Left renal cortex interstitium (tissue), 4 donors: Measurements from ENCODE around the gene ZSWIM4. TPM values are rescaled to one million over a fixed set of nuclear protein-coding genes. Genes with fewer than 3 reads are reported as not detected.
"Not testable (repeated sequence)": the region's sequence is repeated elsewhere in the genome, so short reads cannot be mapped to it uniquely, and the experiment has no call there.

Experiments used
- DNase-seq, 4 donors: peaks; one replicate each; pipeline ENCODE4 v3.0.0-alpha.2; 2013; ENCODE audit warnings: low read depth in 4 of 4, low spot score in 2 of 4, missing footprints in 1 of 4
- polyA plus RNA-seq, 4 donors: library from polyadenylated mRNA; unstranded; fragments of 120-200 nt; gene quantifications; one replicate each; pipeline ENCODE4 v1.2.1, GENCODE V29; 2013; ENCODE audit not compliant: insufficient read length in 4 of 4

The ZSWIM4 gene
- polyA plus RNA-seq, 4 donors, result 5.1 to 13.6 (median 9.8) TPM

GRCh38 chr19:13847407-13848339 is 52.4 kb downstream of the ZSWIM4 start:
- DNase-seq, result peak in 2 of 4 donors; percentile 85 to 86

DNA sequence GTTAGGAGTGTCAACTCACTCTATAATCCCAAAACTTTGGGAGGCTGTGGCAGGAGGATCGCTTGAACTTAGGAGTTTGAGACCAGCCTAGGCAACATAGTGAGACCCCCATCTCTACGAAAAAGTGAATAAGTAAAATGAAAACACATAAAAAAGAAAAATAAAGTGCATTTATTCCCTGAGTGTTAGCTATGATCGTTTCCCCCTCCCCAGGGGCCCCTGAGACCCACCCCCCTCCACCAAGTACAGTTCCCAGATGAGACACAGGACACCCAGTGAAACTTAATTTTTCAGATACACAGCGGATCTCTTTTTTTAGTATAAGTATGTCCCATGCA is 53.1 kb downstream of the ZSWIM4 start:
- no peak for DNase-seq

GRCh38 chr19:13848798-13849676 is 53.8 kb downstream of the ZSWIM4 start:
- no peak for DNase-seq

DNA sequence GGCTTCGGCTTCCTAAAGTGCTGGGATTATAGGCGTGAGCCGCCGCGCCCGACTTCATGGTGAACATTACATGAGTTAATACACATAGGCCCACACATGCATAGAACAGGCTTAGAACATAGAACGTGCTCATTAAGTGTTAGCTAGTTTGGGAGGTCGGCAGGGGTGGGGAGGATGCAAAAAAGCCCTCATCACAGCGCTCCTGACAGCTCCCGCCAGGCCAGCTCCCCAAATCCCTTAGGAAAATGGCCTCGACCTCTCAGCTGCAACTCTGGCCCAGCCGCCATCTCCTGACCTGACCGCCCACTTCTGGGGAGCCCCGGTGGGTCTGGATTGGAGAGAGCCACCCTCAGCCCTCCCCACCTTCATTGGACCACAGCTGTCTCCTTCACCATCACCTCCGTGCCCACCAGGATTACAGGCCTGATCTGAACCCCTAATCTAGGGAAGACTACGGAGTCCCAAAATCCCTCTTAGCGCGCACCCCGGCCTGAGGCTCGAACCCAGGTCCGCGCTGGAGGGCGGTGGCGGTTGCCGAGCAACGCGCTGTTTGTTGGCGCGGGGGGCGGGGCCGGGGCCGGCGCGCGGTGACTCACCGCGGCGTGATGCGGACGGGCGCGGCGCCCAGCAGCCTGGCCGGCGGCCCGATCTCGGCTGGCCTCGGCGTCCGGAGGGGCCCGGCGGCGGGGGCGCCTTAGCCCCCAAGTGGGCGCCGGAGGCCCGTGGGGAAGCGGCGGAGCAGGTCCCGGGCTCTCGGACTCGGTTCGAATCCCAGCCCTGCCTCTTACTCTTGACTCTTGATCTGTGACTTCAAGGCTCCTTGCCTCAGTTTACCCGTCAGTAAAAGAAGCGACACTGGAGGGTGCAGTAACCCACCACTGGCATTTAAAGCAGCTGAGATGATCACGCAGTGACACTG is 55.0 kb downstream of the ZSWIM4 start:
- no peak for DNase-seq

DNA sequence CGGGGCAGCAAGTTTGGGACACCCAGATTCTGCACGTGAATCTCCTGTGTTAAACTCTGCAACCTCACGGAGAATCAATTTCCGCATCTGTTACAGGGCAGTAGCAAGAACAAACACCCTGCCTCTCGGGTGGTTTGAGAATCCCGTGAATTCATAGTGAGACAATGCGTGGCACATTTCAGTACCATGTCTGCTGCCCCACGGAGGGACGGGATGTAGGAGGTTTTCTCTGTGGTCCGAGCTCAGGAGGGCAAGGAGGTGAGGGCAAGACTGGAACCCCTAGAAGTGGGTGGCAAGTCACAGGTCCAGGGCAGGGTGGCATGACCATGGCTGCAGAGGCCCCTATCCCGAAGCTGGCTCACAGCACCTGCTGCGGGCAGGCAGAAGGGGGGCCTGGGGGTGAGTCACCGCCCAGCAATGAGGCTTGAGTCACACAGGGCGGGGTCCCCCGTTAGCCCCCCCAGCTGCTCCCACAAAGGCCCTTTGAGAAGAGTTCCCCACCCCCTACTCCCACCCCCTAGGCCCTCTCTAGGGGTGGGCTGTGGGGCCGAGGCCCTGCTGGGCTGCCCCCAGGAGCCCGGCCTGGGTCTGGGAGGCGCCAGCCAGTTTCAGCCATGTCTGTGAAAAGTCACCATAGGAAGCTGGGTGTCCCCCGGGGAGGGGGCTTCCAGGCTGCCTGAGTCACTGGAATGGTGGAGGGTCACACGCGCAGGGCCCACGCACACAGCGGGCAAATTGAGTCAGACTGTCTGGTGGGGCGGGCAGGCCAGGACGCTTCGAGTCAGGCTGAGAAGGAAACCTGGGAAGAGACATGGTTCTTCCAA is 55.9 kb downstream of the ZSWIM4 start:
- DNase-seq, result no peak

GRCh38 chr19:13851734-13852114 is 56.5 kb downstream of the ZSWIM4 start:
- not testable (repeated sequence) for DNase-seq

DNA sequence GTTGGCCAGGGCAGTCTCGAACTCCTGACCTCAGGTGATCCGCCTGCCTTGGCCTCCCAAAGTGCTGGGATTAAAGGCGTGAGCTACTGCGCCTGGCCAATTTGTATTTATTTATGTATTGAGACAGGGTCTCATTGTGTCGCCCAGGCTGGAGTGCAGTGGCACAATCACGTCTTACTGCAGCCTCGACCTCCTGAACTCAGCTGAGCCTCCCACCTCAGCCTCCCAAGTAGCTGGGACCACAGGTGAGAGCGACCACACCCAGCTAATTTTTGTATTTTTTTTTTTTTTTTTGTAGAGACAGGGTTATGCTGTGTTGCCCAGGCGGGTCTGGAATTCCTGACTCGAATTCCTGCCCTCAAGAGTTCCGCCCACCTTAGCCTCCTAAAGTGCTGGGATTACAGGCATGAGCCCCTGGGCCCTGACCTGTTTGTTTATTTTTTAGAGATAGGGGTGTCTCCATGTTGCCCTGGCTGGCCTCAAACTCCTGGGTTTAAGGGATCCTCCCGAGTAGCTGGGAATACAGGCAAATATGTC is 57.0 kb downstream of the ZSWIM4 start:
- DNase-seq, result not testable (repeated sequence)

DNA sequence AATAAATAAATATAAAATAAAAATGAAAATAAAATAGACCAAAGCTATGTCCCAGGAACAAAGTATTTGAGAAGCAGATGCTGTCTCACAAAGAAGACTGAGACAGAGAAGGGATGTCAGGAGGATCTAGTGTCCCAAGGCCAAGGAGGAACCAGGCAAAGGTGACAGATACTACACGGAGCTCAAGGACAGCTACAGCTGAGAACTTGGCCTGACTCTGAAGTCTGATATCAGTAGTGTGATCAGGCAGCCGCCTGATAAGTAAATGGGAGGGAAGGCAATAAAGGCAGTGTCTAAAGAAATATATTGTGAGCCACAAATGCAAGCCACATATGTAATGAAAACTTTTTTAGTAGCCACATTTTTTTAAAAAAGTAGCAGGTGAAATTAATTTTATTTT is 61.3 kb downstream of the ZSWIM4 start:
- DNase-seq, result no peak

DNA sequence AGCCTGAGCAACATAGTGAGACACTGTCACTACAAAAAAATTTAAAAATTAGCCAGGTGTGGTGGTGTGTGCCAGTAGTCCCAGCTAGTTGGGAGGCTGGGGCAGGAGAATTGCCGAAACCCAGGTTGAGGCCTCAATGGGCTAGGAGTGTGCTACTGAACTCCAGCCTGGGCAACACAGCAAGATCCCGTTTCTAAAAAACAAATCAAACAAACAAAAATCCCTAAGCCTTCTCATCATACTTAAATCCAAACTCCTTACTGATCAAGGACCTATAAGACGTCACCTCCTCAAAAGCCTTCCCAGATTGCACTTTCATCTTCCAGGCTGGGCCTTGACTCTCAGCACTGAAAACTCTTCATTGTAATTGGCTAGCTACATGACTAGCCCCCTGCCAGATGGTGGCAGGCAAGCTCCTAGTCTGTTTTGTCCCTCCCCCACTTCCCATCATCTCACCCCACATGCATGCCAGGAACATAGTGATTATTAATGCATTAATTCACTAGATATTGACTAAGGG is 64.2 kb downstream of the ZSWIM4 start:
- DNase-seq, result no peak

GRCh38 chr19:13860679-13861391 is 65.6 kb downstream of the ZSWIM4 start:
- DNase-seq, result no peak

- no peak for DNase-seq
Observed at GRCh38 chr19:13861392-13861713, 66.1 kb downstream of the ZSWIM4 start.

- peak in 3 of 4 donors; percentile 86 to 90 (median 89) for DNase-seq
Observed at GRCh38 chr19:13861714-13862531, 66.7 kb downstream of the ZSWIM4 start.

DNA sequence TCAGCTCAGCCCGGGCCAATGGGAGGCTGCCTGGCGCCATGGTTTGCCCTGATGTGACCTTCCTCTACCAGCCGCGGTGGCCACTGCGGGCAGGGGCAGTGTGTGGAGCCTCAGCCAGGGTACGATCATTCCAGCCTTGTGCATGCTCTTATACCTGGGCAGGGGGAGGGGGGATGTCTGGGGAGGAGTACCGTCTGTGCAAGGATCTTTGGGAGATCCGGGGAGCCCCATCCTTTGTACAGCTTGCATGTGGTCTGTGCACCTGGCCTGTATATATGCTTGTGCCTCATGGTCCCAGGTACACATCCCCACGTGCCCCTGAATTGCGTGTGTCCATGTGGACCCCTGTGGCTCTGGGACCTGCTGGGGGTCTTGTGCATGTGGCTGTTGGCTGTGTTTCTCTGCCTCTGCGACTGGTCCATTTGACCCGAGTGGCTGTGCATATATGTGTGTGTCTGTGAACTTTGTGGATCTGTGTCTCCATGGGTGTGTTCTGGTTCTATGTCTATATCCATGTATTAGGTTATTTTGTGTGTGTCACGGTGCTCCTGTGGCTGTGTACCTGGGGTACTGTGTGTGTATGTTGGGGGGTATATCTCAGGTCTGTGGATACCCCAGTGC is 68.9 kb downstream of the ZSWIM4 start:
- DNase-seq, result no peak

DNA sequence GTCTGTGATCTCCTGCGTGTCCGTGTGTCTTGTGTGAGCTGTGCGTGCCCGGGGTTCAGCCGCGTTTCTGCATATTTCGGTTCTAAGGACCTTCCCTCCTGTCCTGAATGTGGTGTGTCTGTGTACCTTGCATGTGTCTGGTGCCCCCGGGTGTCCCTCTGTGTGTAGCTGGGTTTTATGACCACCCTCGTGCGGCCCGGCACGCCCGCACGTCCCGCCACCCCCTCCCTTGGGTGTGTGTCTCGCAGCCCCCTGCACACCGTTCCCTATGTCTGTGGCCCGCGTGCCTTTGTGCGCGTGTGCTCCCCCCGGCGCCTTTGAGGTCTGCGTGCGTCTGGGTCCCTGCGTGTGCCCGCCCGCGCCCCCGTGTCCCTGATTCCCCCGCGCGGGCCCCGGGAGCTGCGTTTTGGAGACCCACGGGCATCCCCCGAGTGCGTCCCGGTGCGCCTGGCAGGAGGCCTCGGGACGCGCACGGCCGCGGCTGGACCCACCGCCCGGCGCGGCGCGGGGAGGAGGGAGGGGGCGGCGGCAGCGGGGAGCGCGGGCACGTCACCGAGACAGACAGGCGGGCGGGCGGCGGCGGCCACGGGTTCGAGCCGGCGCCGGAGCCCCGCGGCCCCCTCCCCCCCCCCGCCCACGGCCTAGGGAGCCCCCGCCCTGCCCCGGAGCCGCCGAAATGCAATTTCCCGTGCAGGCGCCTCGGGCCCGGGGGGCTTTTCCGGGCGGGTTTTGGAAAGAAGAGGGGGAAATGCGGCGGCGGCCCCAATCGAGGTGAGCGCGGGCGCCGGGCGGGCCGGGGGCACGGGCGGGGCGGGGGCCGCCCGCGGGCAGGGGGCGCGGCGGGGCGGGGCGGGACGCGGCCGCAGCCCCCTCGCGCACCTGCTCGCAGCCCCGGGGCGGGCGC is 69.7 kb downstream of the ZSWIM4 start:
- no peak for DNase-seq

DNA sequence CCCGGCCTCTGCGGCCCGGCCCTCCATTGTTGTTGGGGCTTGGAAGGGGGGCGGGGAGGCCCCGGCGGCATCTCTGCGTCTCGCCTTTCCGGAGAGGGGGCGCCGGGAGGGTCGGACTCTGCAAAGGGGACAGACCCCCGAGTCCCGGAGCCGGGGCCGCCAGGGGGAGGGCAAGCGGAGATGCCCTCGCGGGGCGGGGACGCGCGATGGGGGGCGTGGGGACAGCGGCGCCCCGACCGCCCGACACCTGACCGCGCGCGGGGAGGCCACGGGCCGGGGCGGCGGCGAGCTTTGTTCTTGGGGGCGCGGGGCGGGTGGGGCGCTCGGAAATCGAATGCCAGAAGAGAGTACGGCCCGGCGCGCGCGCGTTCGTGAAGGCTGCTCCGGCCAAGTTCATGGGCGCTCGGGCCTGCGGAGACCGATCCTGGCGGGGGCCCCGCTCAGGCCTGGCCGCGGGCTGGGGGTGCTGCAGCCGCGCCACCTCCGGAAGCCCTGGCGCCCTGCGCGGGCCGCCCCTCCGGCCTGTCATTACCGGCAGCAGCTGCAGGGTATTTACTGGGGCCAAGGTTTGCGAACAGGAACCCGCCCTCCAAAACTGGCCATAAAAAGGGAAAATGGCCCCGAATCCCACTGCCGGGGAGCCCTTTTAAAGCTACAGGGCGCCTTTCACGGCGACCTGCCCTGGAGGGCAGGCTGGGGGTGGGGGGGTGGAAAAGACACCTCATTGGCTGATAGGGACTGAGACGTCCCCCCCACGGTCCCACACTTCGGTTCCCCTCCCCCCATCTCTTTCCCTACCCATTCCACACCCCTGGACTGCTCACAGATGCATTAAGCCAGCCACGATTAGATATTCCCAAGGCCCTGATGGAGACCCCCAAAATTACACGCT is 70.6 kb downstream of the ZSWIM4 start:
- DNase-seq, result no peak
